ENCODE measurements around the gene DDX6. TPM values are rescaled to one million over a fixed set of nuclear protein-coding genes. Genes with fewer than 3 reads are reported as not detected.
A peak's percentile ranks its signal among the peaks of the same experiment; 100 is the strongest.

DDX6 gene
- total and polyA plus RNA-seq, 9 of the 15 experiments (the other 6 are each of a cell fraction or from before 2014, with no cell fraction given): 10.0 to 102 (median 58.2) TPM

GRCh38 chr11:118705791-118706545 is 85.0 kb downstream of the DDX6 start:
- Histone ChIP-seq H3K27me3 (ENCODE audit: control insufficient read depth in 2 of 2, insufficient read depth in 2 of 2, low read length in 2 of 2) (no peaks in the 10 kb centered on the region), H3K9ac (ENCODE audit: insufficient read depth in 1 of 2, low read depth in 2 of 2, low read length in 2 of 2) (no peak overlapping the region), H3K79me2 (ENCODE audit: control insufficient read depth, insufficient read depth, low read length) (no peaks in the 10 kb centered on the region), H3K36me3 (ENCODE audit: control insufficient read depth, insufficient read depth, low read length) (no peaks in the 10 kb centered on the region), H3K4me2 (ENCODE audit: insufficient read depth, low read length) (no peak overlapping the region), H3K4me3 (no peak overlapping the region), H3K4me1 (replicated peaks in 1 of 2; ENCODE audit: control insufficient read depth in 2 of 2, insufficient read depth in 2 of 2, low read length in 2 of 2) (peaks cover 5 to 8% of the 10 kb centered on the region in 2 experiments; a peak in 3 of 5 replicates), H4K20me1 (replicated peaks; ENCODE audit: control insufficient read depth, insufficient read depth, low read length) (no peaks in the 10 kb centered on the region), H3K27ac (ENCODE audit: extremely low read depth, low read depth, low read length) (no peak overlapping the region), H2AFZ (ENCODE audit: low read depth, low read length) (peak overlapping the region; percentile 64), H3K9me1 (ENCODE audit: control insufficient read depth, insufficient read depth, low read length) (no peaks in the 10 kb centered on the region), H3K9me3 (replicated peaks; ENCODE audit: control insufficient read depth, insufficient read depth, low read depth, low read length) (no peaks in the 10 kb centered on the region)
- WGBS (ENCODE audit: insufficient coverage, low coverage, missing lambda C conversion rate): 71% methylated on average over 11 of the region's 12 CpGs
- BruUV-seq (replicated peaks): no TSS peak
- POLR2A ChIA-PET: interaction anchor here (0.6 to 0.9 kb wide), 2 partner anchors 14 to 441 kb away, joined by 3 read pairs; no protein-coding TSS in a partner anchor
- CTCF ChIA-PET (ENCODE audit: low intra/inter-chr PET ratio): no interaction called here
- in situ Hi-C loops (cut with MboI): no loop called here
- DNase-seq (ENCODE audit: extremely low read depth in 1 of 4, low spot score in 3 of 4) (peak in 1 of 4 experiments; percentile 4), FAIRE-seq (no peak), ATAC-seq (no peak)
- 0 out of 2 replicates have a peak, but pooled peaks have one; percentile 18 for TF ChIP-seq SPI1 (IDR thresholded peaks at IDR 0.05; ENCODE audit: borderline replicate concordance, low read depth, low read length)
- no peak for TF ChIP-seq ZZZ3 (IDR thresholded peaks at IDR 0.05)
- TF ChIP-seq ATF6 (CRISPR knock-in tag; IDR thresholded peaks at IDR 0.05): no peak
- intact Hi-C loops (cut with micrococcal nuclease): no loop called here

Measured in K562 (cell line).